H9 (cell line): Measurements from ENCODE around the gene SAXO1. TPM values are rescaled to one million over a fixed set of nuclear protein-coding genes. Genes with fewer than 3 reads are reported as not detected.

Source experiments
- DNase-seq: peaks from one replicate; pipeline ENCODE4 v3.0.0-alpha.2; 2017
- H2AFZ ChIP-seq: one replicate; pipeline ENCODE4 v1.6.1; 2013; ENCODE audit warnings: mild to moderate bottlenecking, low read length, control low read depth, moderate library complexity
- H2AK5ac ChIP-seq: 2 replicates; pipeline ENCODE4 v1.6.1; 2013; ENCODE audit warnings: low read length, control low read depth, mixed read lengths; ENCODE audit not compliant: insufficient read length
- H2BK120ac ChIP-seq: one replicate; pipeline ENCODE4 v1.6.1; 2013; ENCODE audit warnings: low read depth, mild to moderate bottlenecking, low read length, control low read depth, inconsistent platforms; ENCODE audit not compliant: poor library complexity, severe bottlenecking
- H2BK12ac ChIP-seq: 2 replicates; pipeline ENCODE4 v1.6.1; 2013; ENCODE audit warnings: low read length, control low read depth, mixed read lengths, low read depth; ENCODE audit not compliant: insufficient read length
- H2BK15ac ChIP-seq: 2 replicates; pipeline ENCODE4 v1.6.1; 2013; ENCODE audit warnings: low read depth, low read length, control low read depth
- H2BK20ac ChIP-seq: one replicate; pipeline ENCODE4 v1.6.1; 2013; ENCODE audit warnings: low read depth, mild to moderate bottlenecking, low read length, control low read depth, inconsistent platforms; ENCODE audit not compliant: poor library complexity, severe bottlenecking
- H2BK5ac ChIP-seq: 2 replicates; pipeline ENCODE4 v1.6.1; 2013; ENCODE audit warnings: low read length, control low read depth, mixed read lengths; ENCODE audit not compliant: insufficient read length
- H3K14ac ChIP-seq: 2 replicates; pipeline ENCODE4 v1.6.1; 2013; ENCODE audit warnings: low read length, control low read depth; ENCODE audit not compliant: insufficient read depth
- H3K18ac ChIP-seq: 2 replicates; pipeline ENCODE4 v1.6.1; 2013; ENCODE audit warnings: low read depth, mild to moderate bottlenecking, mixed read lengths, low read length, control low read depth; ENCODE audit not compliant: insufficient read length
- H3K23ac ChIP-seq: 2 replicates; pipeline ENCODE4 v1.6.1; 2013; ENCODE audit warnings: low read length, control low read depth, mixed read lengths, low read depth; ENCODE audit not compliant: insufficient read length
- H3K23me2 ChIP-seq: 2 replicates; pipeline ENCODE4 v1.6.1; 2013; ENCODE audit warnings: low read depth, mild to moderate bottlenecking, mixed read lengths, low read length, control low read depth; ENCODE audit not compliant: insufficient read length, poor library complexity, severe bottlenecking
- H3K27ac ChIP-seq: 2 replicates; pipeline ENCODE4 v1.5.1; 2013; ENCODE audit warnings: low read length, control low read depth, mixed read lengths, low read depth; ENCODE audit not compliant: insufficient read length
- H3K27me3 ChIP-seq: 2 replicates; pipeline ENCODE4 v1.6.1; 2013; ENCODE audit warnings: low read length, control low read depth, inconsistent platforms; ENCODE audit not compliant: insufficient read depth
- H3K4ac ChIP-seq: 2 replicates; pipeline ENCODE4 v1.6.1; 2013; ENCODE audit warnings: low read depth, mild to moderate bottlenecking, control low read depth, inconsistent platforms, low read length, moderate library complexity
- H3K4me1 ChIP-seq: 2 replicates; pipeline ENCODE4 v1.6.1; 2013; ENCODE audit warnings: low read length, control low read depth, inconsistent platforms; ENCODE audit not compliant: insufficient read depth
- H3K4me2 ChIP-seq: 2 replicates; pipeline ENCODE4 v1.6.1; 2013; ENCODE audit warnings: low read length, control low read depth, mixed read lengths; ENCODE audit not compliant: insufficient read length, insufficient read depth
- H3K56ac ChIP-seq: 2 replicates; pipeline ENCODE4 v1.6.1; 2013; ENCODE audit warnings: low read depth, mild to moderate bottlenecking, mixed read lengths, low read length, control low read depth; ENCODE audit not compliant: insufficient read length
- H3K79me1 ChIP-seq: 2 replicates; pipeline ENCODE4 v1.6.1; 2013; ENCODE audit warnings: low read depth, mild to moderate bottlenecking, moderate library complexity, low read length, control low read depth, inconsistent platforms; ENCODE audit not compliant: insufficient read depth, poor library complexity, severe bottlenecking
- H3K79me2 ChIP-seq: 2 replicates; pipeline ENCODE4 v1.6.1; 2013; ENCODE audit warnings: low read length, control low read depth, inconsistent platforms; ENCODE audit not compliant: insufficient read depth
- H3K9ac ChIP-seq: 2 replicates; pipeline ENCODE4 v1.6.1; 2013; ENCODE audit warnings: low read length, control low read depth, mixed read lengths; ENCODE audit not compliant: insufficient read length; ENCODE audit errors: extremely low read depth
- H3K9me3 ChIP-seq: one replicate; pipeline ENCODE4 v1.6.1; 2013; ENCODE audit warnings: low read depth, low read length, inconsistent platforms; ENCODE audit not compliant: control insufficient read depth
- H3T11ph ChIP-seq: one replicate; pipeline ENCODE4 v1.6.1; 2013; ENCODE audit warnings: mild to moderate bottlenecking, low read length, control low read depth, inconsistent platforms
- H4K20me1 ChIP-seq: one replicate; pipeline ENCODE4 v1.6.1; 2013; ENCODE audit not compliant: control insufficient read depth, insufficient read length, insufficient read depth
- H4K5ac ChIP-seq: 2 replicates; pipeline ENCODE4 v1.6.1; 2013; ENCODE audit warnings: low read depth, mild to moderate bottlenecking, mixed read lengths, low read length, control low read depth; ENCODE audit not compliant: insufficient read length
- H4K8ac ChIP-seq: replicated peaks from 2 replicates; pipeline ENCODE4 v1.6.1; 2013; ENCODE audit warnings: low read length, control low read depth, mixed read lengths, low read depth; ENCODE audit not compliant: insufficient read length
- H4K91ac ChIP-seq: 2 replicates; pipeline ENCODE4 v1.6.1; 2013; ENCODE audit warnings: low read depth, mild to moderate bottlenecking, moderate library complexity, mixed read lengths, low read length, control low read depth; ENCODE audit not compliant: insufficient read length
- H3K27ac Mint-ChIP-seq, 3 experiments: 2 replicates in 2 of 3; 3 replicates in 1 of 3; pipeline ENCODE4 v1.8.0; 2020 to 2021; ENCODE audit warnings: mixed read lengths in 3 of 3, mild to moderate bottlenecking in 1 of 3, moderate library complexity in 1 of 3
- H3K27me3 Mint-ChIP-seq: 2 replicates; pipeline ENCODE4 v1.8.0; 2021; ENCODE audit warnings: low read depth, mild to moderate bottlenecking, moderate library complexity, mixed read lengths
- H3K36me3 Mint-ChIP-seq, 3 experiments: 2 replicates in 2 of 3; 3 replicates in 1 of 3; pipeline ENCODE4 v1.8.0; 2020 to 2021; ENCODE audit warnings: low read depth in 3 of 3, mixed read lengths in 3 of 3; ENCODE audit not compliant: insufficient read depth in 1 of 3
- H3K4me1 Mint-ChIP-seq, 2 experiments: 2 replicates each; pipeline ENCODE4 v1.8.0; 2020; ENCODE audit warnings: mixed read lengths in 2 of 2
- H3K4me3 Mint-ChIP-seq, 2 experiments: 2 replicates in 1 of 2; 3 replicates in 1 of 2; pipeline ENCODE4 v1.8.0; 2020 to 2021; ENCODE audit warnings: mild to moderate bottlenecking in 2 of 2, mixed read lengths in 2 of 2, moderate library complexity in 1 of 2
- H3K9me3 Mint-ChIP-seq, 2 experiments: 2 replicates in 1 of 2; 3 replicates in 1 of 2; pipeline ENCODE4 v1.8.0; 2020; ENCODE audit warnings: mild to moderate bottlenecking in 2 of 2, mixed read lengths in 2 of 2, moderate library complexity in 1 of 2
- CTCF ChIP-seq: fragments of 200-600 bp; sonication (generic); conservative IDR thresholded peaks from 3 replicates; pipeline ENCODE4 v1.8.0; 2021; ENCODE audit warnings: antibody characterized with exemption, mild to moderate bottlenecking
- WGBS: extraction: QIAGEN DNeasy Blood & Tissue Kit; methylation state at CpG from one replicate; pipeline ENCODE4 v1.1.7; 2013; ENCODE audit warnings: missing lambda C conversion rate, low lambda C conversion rate, mixed read lengths; ENCODE audit not compliant: insufficient read length; ENCODE audit errors: extremely low coverage; 5-methylcytosine and 5-hydroxymethylcytosine counted together
- total RNA-seq: library from RNA; stranded (reverse); gene quantifications from 2 replicates; pipeline ENCODE4 v1.2.1, GENCODE V29; 2021

SAXO1 gene
- total RNA-seq, 1 experiment from 2014 or later = 0.09 TPM

- H2BK15ac ChIP-seq = no peak overlapping the region; the same call in 1 of the 2 replicates
- no peak overlapping the region for H3K14ac ChIP-seq
- WGBS = no CpG with 5 or more reads among the region's 4 CpGs
- no peak overlapping the region for H2BK12ac ChIP-seq
- no peak overlapping the region for H4K8ac ChIP-seq
- no peaks in the 10 kb centered on the region for H3K27me3 ChIP-seq
- H4K91ac ChIP-seq = no peak overlapping the region
- Mint-ChIP-seq H3K9me3 (no peaks in the 10 kb centered on the region; a peak in 1 of 5 replicates), H3K4me3 (no peak overlapping the region), H3K27me3 (no peaks in the 10 kb centered on the region), H3K27ac (peak overlapping the region in 1 of 3 experiments; percentile 7; a peak in 1 of 7 replicates), H3K4me1 (peaks cover 6 to 9% of the 10 kb centered on the region in 2 experiments), H3K36me3 (no peaks in the 10 kb centered on the region; a peak in 1 of 7 replicates)
- H3K9me3 ChIP-seq = no peaks in the 10 kb centered on the region
- H3K27ac ChIP-seq = no peak overlapping the region
- H2BK5ac ChIP-seq = no peak overlapping the region
- H2BK120ac ChIP-seq = no peak overlapping the region
- DNase-seq = no peak
- no peak overlapping the region for H3T11ph ChIP-seq
- H3K9ac ChIP-seq = no peak overlapping the region
- no peak overlapping the region for H3K4ac ChIP-seq
- TF ChIP-seq CTCF = no peak
- H3K23ac ChIP-seq = no peak overlapping the region
- H3K79me1 ChIP-seq = no peaks in the 10 kb centered on the region
- H4K5ac ChIP-seq = no peak overlapping the region
- no peaks in the 10 kb centered on the region for H3K23me2 ChIP-seq
- H3K4me2 ChIP-seq = no peak overlapping the region
- no peak overlapping the region for H3K56ac ChIP-seq
- no peaks in the 10 kb centered on the region for H4K20me1 ChIP-seq
- no peaks in the 10 kb centered on the region for H3K79me2 ChIP-seq
- H2AFZ ChIP-seq = no peak overlapping the region
- no peak overlapping the region for H2AK5ac ChIP-seq
- no peak overlapping the region for H3K18ac ChIP-seq
- no peak overlapping the region for H2BK20ac ChIP-seq
- no peaks in the 10 kb centered on the region for H3K4me1 ChIP-seq
Measured at GRCh38 chr9:18920141-18921084, 112.6 kb downstream of the SAXO1 start.
